HepG2 (cell line): Measurements from ENCODE around the gene BUD23. TPM values are rescaled to one million over a fixed set of nuclear protein-coding genes. Genes with fewer than 3 reads are reported as not detected.

Experiments
- ATAC-seq: fragments of 200-7000 bp; cut with Tn5 transposase; 3 replicates; pipeline ENCODE4 v1.9.1; 2020; ENCODE audit warnings: mild to moderate bottlenecking, moderate library complexity
- BruUV-seq: library from RNA; stranded (reverse); fragments of 400-500 nt; replicated peaks from 2 replicates; lab custom pipeline; 2021; lab: Mats Ljungman, UMichigan
- CTCF ChIA-PET: fragments of 300-600 bp; formaldehyde crosslinking; extraction: SDS; loops from one replicate; lab custom pipeline; 2021; ENCODE audit warnings: low total read pairs, inconsistent platforms, low intra/inter-chr PET ratio; lab: Yijun Ruan, JAX
- POLR2A ChIA-PET: fragments of 350-600 bp; sonication (Branson Sonifier 250); formaldehyde crosslinking; loops from one replicate; lab custom pipeline; 2020; ENCODE audit warnings: antibody characterized with exemption, inconsistent platforms; lab: Yijun Ruan, JAX
- DNase-seq: peaks from one replicate; pipeline ENCODE4 v3.0.0-alpha.2; 2015; ENCODE audit warnings: low spot score
- FAIRE-seq: peaks from 3 replicates; lab custom pipeline; 2011; peaks lifted over from hg19 to GRCh38; lab: Jason Lieb, UNC
- H2AFZ ChIP-seq: one replicate; pipeline ENCODE4 v1.6.1; 2011; ENCODE audit warnings: low read length, inconsistent platforms
- H3K27ac ChIP-seq: fragments of 300-600 bp; 3 replicates; pipeline ENCODE4 v1.8.0; 2011; ENCODE audit warnings: mixed run types, mild to moderate bottlenecking, mixed read lengths, low read length, inconsistent platforms; ENCODE audit not compliant: insufficient read depth; ENCODE audit errors: extremely low read length
- H3K27me3 ChIP-seq, 2 experiments: fragments of 200-600 bp in 1 of 2; 2 replicates in 1 of 2; 3 replicates in 1 of 2; pipeline versions ENCODE4 v1.6.0 to v1.8.0; 2011; ENCODE audit warnings: low read length in 2 of 2, mild to moderate bottlenecking in 2 of 2, moderate library complexity in 2 of 2, inconsistent platforms in 1 of 2; ENCODE audit not compliant: insufficient read depth in 2 of 2, control insufficient read depth in 1 of 2
- H3K36me3 ChIP-seq, 2 experiments: fragments of 200-600 bp in 1 of 2; replicated peaks in 1 of 2; 2 replicates in 1 of 2; 3 replicates in 1 of 2; pipeline versions ENCODE4 v1.5.1 to v1.8.0; 2011; ENCODE audit warnings: low read length in 2 of 2, inconsistent platforms in 1 of 2; ENCODE audit not compliant: insufficient read depth in 2 of 2, control insufficient read depth in 1 of 2
- H3K4me1 ChIP-seq: 2 replicates; pipeline ENCODE4 v1.5.1; 2012; ENCODE audit warnings: low read length, inconsistent platforms; ENCODE audit not compliant: insufficient read depth
- H3K4me2 ChIP-seq: 2 replicates; pipeline ENCODE4 v1.6.0; 2011; ENCODE audit warnings: low read depth, low read length, inconsistent platforms
- H3K4me3 ChIP-seq, 3 experiments: fragments of 200-600 bp in 1 of 3; sonication (generic), shearing (Covaris generic) in 1 of 3; replicated peaks in 1 of 3; 2 replicates each; pipeline ENCODE4 v1.5.1; 2011 to 2016; ENCODE audit warnings: low read length in 3 of 3, inconsistent platforms in 2 of 3, low read depth in 2 of 3, mild to moderate bottlenecking in 2 of 3, control low read depth in 1 of 3, mixed read lengths in 1 of 3; ENCODE audit not compliant: insufficient read depth in 1 of 3
- H3K79me2 ChIP-seq: one replicate; pipeline ENCODE4 v1.6.1; 2011; ENCODE audit warnings: low read length, inconsistent platforms; ENCODE audit not compliant: insufficient read depth
- H3K9ac ChIP-seq: 2 replicates; pipeline ENCODE4 v1.6.0; 2011; ENCODE audit warnings: mild to moderate bottlenecking, low read depth, low read length, inconsistent platforms; ENCODE audit not compliant: insufficient read depth
- H3K9me3 ChIP-seq: 2 replicates; pipeline ENCODE4 v1.5.1; 2012; ENCODE audit warnings: mild to moderate bottlenecking, low read length
- H4K20me1 ChIP-seq: 2 replicates; pipeline ENCODE4 v1.6.0; 2011; ENCODE audit warnings: inconsistent platforms, mild to moderate bottlenecking, low read length, moderate library complexity; ENCODE audit not compliant: insufficient read depth
- CBX2 ChIP-seq, 2 experiments: fragments of 200-600 bp in 1 of 2; sonication (generic); formaldehyde crosslinking in 1 of 2; IDR thresholded peaks; 2 replicates each; pipeline versions ENCODE4 v1.7.0 to v1.8.1; 2018 to 2022; ENCODE audit warnings: low read depth in 2 of 2, low read length in 1 of 2, mild to moderate bottlenecking in 1 of 2, missing genetic modification reagents in 1 of 2
- ESRRA ChIP-seq: sonication (generic); formaldehyde crosslinking; IDR thresholded peaks from 2 replicates; pipeline ENCODE4 v1.5.1; 2020; ENCODE audit warnings: mild to moderate bottlenecking, low read depth, missing genetic modification reagents
- GZF1 ChIP-seq: sonication (generic); formaldehyde crosslinking; IDR thresholded peaks from 2 replicates; pipeline ENCODE4 v1.5.1; 2020; ENCODE audit warnings: mild to moderate bottlenecking, missing genetic modification reagents
- HDAC2 ChIP-seq: sonication (generic); formaldehyde crosslinking; IDR thresholded peaks from 2 replicates; pipeline ENCODE4 v1.4.0; 2020; ENCODE audit warnings: missing genetic modification reagents
- HMGXB4 ChIP-seq, 2 experiments: sonication (generic) in 1 of 2; formaldehyde crosslinking in 1 of 2; IDR thresholded peaks; 2 replicates each; pipeline versions ENCODE4 v1.4.0 to v1.6.1; 2018 to 2020; ENCODE audit warnings: missing genetic modification reagents in 2 of 2, borderline replicate concordance in 1 of 2, low read depth in 1 of 2, mild to moderate bottlenecking in 1 of 2, missing biosample characterization in 1 of 2
- HOXA7 ChIP-seq: sonication (generic); formaldehyde crosslinking; IDR thresholded peaks from 2 replicates; pipeline ENCODE4 v1.8.1; 2022; ENCODE audit warnings: mild to moderate bottlenecking, missing genetic modification reagents, moderate library complexity
- MAFF ChIP-seq: IDR thresholded peaks from 2 replicates; pipeline ENCODE4 v1.6.1; 2011; ENCODE audit warnings: low read depth, low read length, improper control_type of control experiment
- RFX5 ChIP-seq: IDR thresholded peaks from 2 replicates; pipeline ENCODE4 v1.6.1; 2011; ENCODE audit warnings: low read depth, low read length, improper control_type of control experiment
- SNAI1 ChIP-seq: sonication (generic); formaldehyde crosslinking; IDR thresholded peaks from 2 replicates; pipeline ENCODE4 v1.5.0; 2020; ENCODE audit warnings: mild to moderate bottlenecking, missing genetic modification reagents, borderline replicate concordance
- ZNF264 ChIP-seq: sonication (generic); formaldehyde crosslinking; IDR thresholded peaks from 2 replicates; pipeline ENCODE4 v1.4.0; 2020; ENCODE audit warnings: missing genetic modification reagents
- ZNF652 ChIP-seq: IDR thresholded peaks from 2 replicates; pipeline ENCODE4 v1.6.1; 2016; ENCODE audit warnings: low read depth, borderline replicate concordance
- WGBS: methylation state at CpG from one replicate; pipeline ENCODE4 v1.1.6; 2017; ENCODE audit warnings: low lambda C conversion rate; 5-methylcytosine and 5-hydroxymethylcytosine counted together
- in situ Hi-C: cut with HindIII; loops from 2 replicates; pipeline ENCODE4 v1.10.0; 2017; ENCODE audit warnings: low pct_unique_long_range_greater_than_20kb; ENCODE audit not compliant: extremely low pct_ligation_motif_present
- intact Hi-C: fragments of 100-400 bp; cut with micrococcal nuclease; formaldehyde crosslinking; loops from one replicate; pipeline ENCODE4 v1.10.0; 2022; ENCODE audit not compliant: unreplicated experiment
- polyA plus RNA-seq, 8 experiments: library from polyadenylated mRNA; depleted of rRNA in 3 of 8; stranded (reverse) in 7 of 8; unstranded in 1 of 8; fragments of >200 nt; fragmentation: Illumina TruSeq in 4 of 8; extraction: Trizol in 4 of 8; gene quantifications; 2 replicates each; pipeline versions ENCODE4 v1.2.1 to v1.2.3, GENCODE V29; 2011 to 2016; ENCODE audit warnings: low read depth in 4 of 8, missing spikeins in 1 of 8, mixed read lengths in 1 of 8; ENCODE audit not compliant: insufficient read depth in 1 of 8
- total RNA-seq, 5 experiments: library from RNA; depleted of rRNA; stranded (reverse); fragments of >200 nt; fragmentation: Illumina TruSeq; extraction: Trizol; gene quantifications; 2 replicates each; pipeline ENCODE4 v1.2.3, GENCODE V29; 2016; ENCODE audit warnings: low read depth in 1 of 5
- TF ChIP-seq, protein P1 (sequence below): sonication (generic); formaldehyde crosslinking; IDR thresholded peaks from 2 replicates; pipeline ENCODE4 v1.4.0; 2020; ENCODE audit warnings: missing genetic modification reagents
- TF ChIP-seq, protein P2 (sequence below): sonication (generic); formaldehyde crosslinking; IDR thresholded peaks from 2 replicates; pipeline ENCODE4 v1.5.0; 2020; ENCODE audit warnings: mild to moderate bottlenecking, missing genetic modification reagents, borderline replicate concordance
- TF ChIP-seq, protein P3 (sequence below): sonication (generic); formaldehyde crosslinking; IDR thresholded peaks from 2 replicates; pipeline ENCODE4 v1.4.0; 2020; ENCODE audit warnings: mild to moderate bottlenecking, missing genetic modification reagents

The BUD23 gene
- total and polyA plus RNA-seq, 2 of the 13 experiments (the other 11 are each of a cell fraction or from before 2014, with no cell fraction given), result 47.5 to 54.5 TPM

- Histone ChIP-seq H3K9ac (no peak overlapping the region), H4K20me1 (no peaks in the 10 kb centered on the region), H3K79me2 (no peaks in the 10 kb centered on the region), H3K27me3 (no peaks in the 10 kb centered on the region), H3K4me1 (no peaks in the 10 kb centered on the region), H3K4me2 (no peak overlapping the region), H3K4me3 (no peak overlapping the region), H2AFZ (no peak overlapping the region), H3K9me3 (no peaks in the 10 kb centered on the region), H3K36me3 (peaks cover 0 to 3% of the 10 kb centered on the region in 2 experiments; a peak in 1 of 5 replicates), H3K27ac (no peak overlapping the region)
- no peak for TF ChIP-seq SNAI1 (CRISPR knock-in tag)
- no peak for TF ChIP-seq ZNF264 (CRISPR knock-in tag)
- TF ChIP-seq, protein P1, sequence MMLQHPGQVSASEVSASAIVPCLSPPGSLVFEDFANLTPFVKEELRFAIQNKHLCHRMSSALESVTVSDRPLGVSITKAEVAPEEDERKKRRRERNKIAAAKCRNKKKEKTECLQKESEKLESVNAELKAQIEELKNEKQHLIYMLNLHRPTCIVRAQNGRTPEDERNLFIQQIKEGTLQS, result no peak
- no peak for TF ChIP-seq CBX2 (IDR thresholded peaks at IDR 0.05; ENCODE audit: low read depth, low read length)
- no peak for TF ChIP-seq CBX2 (CRISPR knock-in tag; IDR thresholded peaks at IDR 0.05; ENCODE audit: low read depth)
- no peak for TF ChIP-seq HOXA7
- no peak for TF ChIP-seq ESRRA (CRISPR knock-in tag)
- TF ChIP-seq HDAC2 (CRISPR knock-in tag), result no peak
- TF ChIP-seq MAFF, result no peak
- no peak for TF ChIP-seq GZF1 (CRISPR knock-in tag)
- TF ChIP-seq, protein P2, sequence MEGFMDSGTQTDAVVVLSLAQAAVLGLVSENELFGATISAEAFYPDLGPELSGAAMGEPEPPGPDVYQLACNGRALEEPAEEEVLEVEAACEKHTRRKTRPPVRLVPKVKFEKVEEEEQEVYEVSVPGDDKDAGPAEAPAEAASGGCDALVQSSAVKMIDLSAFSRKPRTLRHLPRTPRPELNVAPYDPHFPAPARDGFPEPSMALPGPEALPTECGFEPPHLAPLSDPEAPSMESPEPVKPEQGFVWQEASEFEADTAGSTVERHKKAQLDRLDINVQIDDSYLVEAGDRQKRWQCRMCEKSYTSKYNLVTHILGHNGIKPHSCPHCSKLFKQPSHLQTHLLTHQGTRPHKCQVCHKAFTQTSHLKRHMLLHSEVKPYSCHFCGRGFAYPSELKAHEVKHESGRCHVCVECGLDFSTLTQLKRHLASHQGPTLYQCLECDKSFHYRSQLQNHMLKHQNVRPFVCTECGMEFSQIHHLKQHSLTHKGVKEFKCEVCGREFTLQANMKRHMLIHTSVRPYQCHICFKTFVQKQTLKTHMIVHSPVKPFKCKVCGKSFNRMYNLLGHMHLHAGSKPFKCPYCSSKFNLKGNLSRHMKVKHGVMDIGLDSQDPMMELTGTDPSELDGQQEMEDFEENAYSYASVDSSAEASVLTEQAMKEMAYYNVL, result no peak
- TF ChIP-seq, protein P3, sequence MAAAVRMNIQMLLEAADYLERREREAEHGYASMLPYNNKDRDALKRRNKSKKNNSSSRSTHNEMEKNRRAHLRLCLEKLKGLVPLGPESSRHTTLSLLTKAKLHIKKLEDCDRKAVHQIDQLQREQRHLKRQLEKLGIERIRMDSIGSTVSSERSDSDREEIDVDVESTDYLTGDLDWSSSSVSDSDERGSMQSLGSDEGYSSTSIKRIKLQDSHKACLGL (CRISPR knock-in tag), result no peak
- TF ChIP-seq ZNF652 (CRISPR knock-in tag), result no peak
- TF ChIP-seq HMGXB4 (CRISPR knock-in tag; IDR thresholded peaks at IDR 0.05; ENCODE audit: borderline replicate concordance in 1 of 2, low read depth in 1 of 2), result no peak
- no peak for TF ChIP-seq RFX5
- ChIA-PET POLR2A (no interaction called here), CTCF (no interaction called here)
- in situ Hi-C loops, result no loop called here
- 91% methylated on average over 9 of the region's 16 CpGs for WGBS
- FAIRE-seq (no peak), ATAC-seq (no peak), DNase-seq (no peak)
- BruUV-seq, result no TSS peak
- intact Hi-C loops, result no loop called here
Observed at GRCh38 chr7:73708961-73709549, 25.7 kb downstream of the BUD23 start.
